Measurements from ENCODE around the gene CACTIN.
"Not testable (repeated sequence)": the region's sequence is repeated elsewhere in the genome, so short reads cannot be mapped to it uniquely, and the experiment has no call there.

CACTIN gene

GRCh38 chr19:3661284-3662238 is 35.0 kb upstream of the CACTIN start:
- FAIRE-seq, result no peak

DNA sequence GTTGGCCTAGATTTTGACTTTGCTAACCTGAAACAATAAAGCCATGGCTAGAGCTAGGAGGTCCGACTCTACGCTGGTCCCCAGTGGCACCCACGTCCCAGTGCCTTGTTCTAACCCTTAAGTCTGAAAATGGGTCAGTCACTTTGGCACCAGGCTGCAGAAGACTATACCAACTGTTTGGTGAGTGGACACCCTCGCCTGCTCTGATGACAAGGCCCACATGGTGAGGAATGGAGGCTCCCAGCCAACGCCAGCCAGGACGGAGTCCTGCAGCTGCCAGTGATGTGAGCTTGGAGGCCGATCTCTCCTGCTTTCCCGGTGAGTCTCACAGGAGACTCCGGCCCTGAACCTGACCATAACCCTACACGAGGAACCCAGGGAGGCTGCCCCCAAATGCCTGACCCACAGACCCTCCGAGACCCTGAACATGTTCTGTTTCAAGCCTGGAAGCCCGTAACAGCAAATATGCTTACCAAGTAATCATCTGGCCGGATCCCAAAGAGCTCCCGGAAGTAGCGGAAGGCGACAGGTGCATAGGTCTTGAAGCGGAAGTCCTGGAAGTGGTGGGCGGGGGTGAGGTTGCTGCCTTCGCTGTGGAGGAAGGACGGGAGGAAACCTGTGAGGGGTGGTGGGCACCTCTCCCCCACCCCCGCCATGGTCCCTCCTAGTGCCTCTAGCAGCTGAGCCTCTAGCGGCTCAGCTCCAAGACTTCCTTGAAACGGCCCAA is 34.1 kb upstream of the CACTIN start:
- no peak for FAIRE-seq

- FAIRE-seq, result no peak
Measured at GRCh38 chr19:3659746-3660112, 33.1 kb upstream of the CACTIN start.

GRCh38 chr19:3658870-3659745 is 32.5 kb upstream of the CACTIN start:
- FAIRE-seq, result no peak

GRCh38 chr19:3658004-3658869 is 31.6 kb upstream of the CACTIN start:
- FAIRE-seq, result no peak

GRCh38 chr19:3657395-3657769 is 30.8 kb upstream of the CACTIN start:
- FAIRE-seq, result no peak

- no peak for FAIRE-seq
Measured at GRCh38 chr19:3656747-3657394, 30.3 kb upstream of the CACTIN start.

DNA sequence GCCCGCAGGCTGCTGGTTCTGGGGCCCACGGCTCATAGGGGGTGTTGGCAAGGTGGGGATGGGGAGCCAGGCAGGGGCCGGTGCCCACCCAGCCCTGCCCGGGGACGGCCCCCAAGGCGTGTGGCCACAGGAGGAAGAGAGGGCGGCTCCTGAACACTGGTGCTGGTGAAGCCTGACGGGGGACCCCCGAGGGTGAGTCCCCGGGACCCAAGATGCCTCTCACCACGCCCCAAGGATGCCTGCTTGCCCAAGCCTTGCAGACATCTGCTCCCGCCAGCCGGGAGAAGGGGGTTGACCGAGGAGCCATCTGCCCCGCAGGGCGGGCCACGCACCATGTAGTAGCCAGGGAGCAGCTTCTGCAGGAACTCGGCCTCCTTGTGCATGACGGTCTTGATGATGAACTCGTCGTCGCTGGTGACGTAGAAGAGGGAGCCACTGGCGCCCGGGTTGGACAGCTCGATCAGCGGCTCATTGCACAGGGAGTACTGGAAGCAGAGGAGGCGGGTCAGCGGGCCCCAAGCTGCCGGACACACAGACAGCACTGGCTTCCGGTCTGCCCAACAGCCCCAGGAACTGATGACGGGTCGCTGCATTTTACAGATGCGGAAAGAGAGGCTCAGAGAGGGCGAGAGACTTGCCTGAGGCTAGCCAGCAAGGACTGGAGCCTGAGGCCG is 29.6 kb upstream of the CACTIN start:
- FAIRE-seq, result no peak

- no peak for FAIRE-seq
Measured at GRCh38 chr19:3655402-3656072, 28.9 kb upstream of the CACTIN start.

- FAIRE-seq, result no peak
Measured at GRCh38 chr19:3653865-3654513, 27.4 kb upstream of the CACTIN start.

GRCh38 chr19:3653081-3653795 is 26.6 kb upstream of the CACTIN start:
- no peak for FAIRE-seq

DNA sequence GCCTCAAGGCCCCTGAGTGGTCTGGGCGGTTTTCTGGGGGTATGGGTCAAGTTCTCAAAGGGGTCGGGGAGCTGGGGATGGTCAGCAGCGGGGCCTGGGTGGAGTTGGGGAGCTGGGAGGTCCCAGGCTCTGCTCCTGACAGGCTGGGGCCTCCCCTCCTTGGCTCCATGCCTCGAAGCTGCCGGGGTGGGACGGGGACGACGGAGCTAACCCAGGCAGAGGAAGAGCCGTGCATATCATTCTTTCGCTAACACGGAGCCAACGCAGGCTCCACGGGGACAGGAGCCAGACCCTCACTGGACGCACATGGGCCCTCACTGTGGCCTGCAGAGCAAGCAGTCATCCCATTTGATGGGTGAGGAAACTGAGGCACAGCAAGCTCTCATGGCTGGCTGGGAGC is 25.8 kb upstream of the CACTIN start:
- FAIRE-seq, result no peak

DNA sequence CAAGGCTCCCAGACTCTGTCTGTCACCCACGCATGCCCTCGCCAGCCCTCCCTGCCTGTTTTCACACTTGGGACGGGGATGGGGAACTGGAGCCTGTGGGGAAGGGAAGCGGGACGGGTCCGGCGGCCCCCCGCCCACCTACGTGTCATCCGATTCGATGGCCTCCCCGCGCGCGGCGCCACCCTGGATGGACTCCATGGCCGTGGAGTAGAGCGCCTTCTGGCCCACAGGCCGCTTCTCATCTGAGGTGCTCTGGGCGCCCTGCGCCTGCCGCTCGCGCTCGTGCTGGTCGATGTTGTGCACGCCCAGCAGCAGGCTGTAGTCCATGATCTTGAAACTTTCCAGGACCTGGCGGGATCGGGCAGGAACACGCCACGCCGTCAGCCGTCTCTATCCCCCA is 25.1 kb upstream of the CACTIN start:
- no peak for FAIRE-seq

GRCh38 chr19:3649888-3650287 is 23.3 kb upstream of the CACTIN start:
- FAIRE-seq, result no peak

GRCh38 chr19:3648037-3648905 is 21.7 kb upstream of the CACTIN start:
- FAIRE-seq, result no peak

GRCh38 chr19:3647102-3647501 is 20.5 kb upstream of the CACTIN start:
- FAIRE-seq, result not testable (repeated sequence)

- FAIRE-seq, result no peak
Measured at GRCh38 chr19:3646336-3647092, 19.9 kb upstream of the CACTIN start.

All from colon (tissue), 2 donors.